Hepatocyte (in vitro differentiated cells): ENCODE data around the gene SRPK2.
"Not testable (repeated sequence)": the region's sequence is repeated elsewhere in the genome, so short reads cannot be mapped to it uniquely, and the experiment has no call there.

Source experiments
- EZH2 ChIP-seq: fragments of 200-600 bp; sonication (generic); IDR thresholded peaks from 2 replicates; pipeline ENCODE4 v1.6.1; 2016; ENCODE audit warnings: antibody characterized with exemption, mild to moderate bottlenecking, borderline replicate concordance
- TF ChIP-seq, protein P1 (sequence below): fragments of 200-600 bp; sonication (generic); IDR thresholded peaks from 2 replicates; pipeline ENCODE4 v1.5.1; 2016; ENCODE audit warnings: antibody characterized with exemption, mild to moderate bottlenecking; ENCODE audit not compliant: poor library complexity

DNA sequence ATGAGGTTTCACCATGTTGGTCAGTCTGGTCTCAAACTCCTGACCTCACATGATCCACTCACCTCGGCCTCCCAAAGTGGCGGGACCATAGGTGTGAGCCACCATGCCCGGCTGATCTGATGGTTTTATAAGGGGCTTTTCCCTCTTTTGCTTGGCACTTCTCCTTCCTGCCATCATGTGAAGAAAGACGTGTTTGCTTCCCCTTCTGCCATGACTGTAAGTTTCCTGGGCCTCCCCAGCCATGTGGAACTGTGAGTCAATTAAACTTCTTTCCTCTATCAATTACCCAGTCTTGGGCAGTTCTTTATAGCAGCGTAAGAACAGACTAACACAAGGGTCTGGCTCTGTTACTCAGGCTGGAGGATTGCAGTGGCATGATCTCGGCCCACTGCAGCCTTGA is 48.6 kb upstream of the SRPK2 start:
- not testable (repeated sequence) for TF ChIP-seq EZH2
- TF ChIP-seq, protein P1, sequence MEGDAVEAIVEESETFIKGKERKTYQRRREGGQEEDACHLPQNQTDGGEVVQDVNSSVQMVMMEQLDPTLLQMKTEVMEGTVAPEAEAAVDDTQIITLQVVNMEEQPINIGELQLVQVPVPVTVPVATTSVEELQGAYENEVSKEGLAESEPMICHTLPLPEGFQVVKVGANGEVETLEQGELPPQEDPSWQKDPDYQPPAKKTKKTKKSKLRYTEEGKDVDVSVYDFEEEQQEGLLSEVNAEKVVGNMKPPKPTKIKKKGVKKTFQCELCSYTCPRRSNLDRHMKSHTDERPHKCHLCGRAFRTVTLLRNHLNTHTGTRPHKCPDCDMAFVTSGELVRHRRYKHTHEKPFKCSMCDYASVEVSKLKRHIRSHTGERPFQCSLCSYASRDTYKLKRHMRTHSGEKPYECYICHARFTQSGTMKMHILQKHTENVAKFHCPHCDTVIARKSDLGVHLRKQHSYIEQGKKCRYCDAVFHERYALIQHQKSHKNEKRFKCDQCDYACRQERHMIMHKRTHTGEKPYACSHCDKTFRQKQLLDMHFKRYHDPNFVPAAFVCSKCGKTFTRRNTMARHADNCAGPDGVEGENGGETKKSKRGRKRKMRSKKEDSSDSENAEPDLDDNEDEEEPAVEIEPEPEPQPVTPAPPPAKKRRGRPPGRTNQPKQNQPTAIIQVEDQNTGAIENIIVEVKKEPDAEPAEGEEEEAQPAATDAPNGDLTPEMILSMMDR = not testable (repeated sequence)
